Measurements from ENCODE around the gene RIMBP2.
"Not testable (repeated sequence)": the region's sequence is repeated elsewhere in the genome, so short reads cannot be mapped to it uniquely, and the experiment has no call there.

RIMBP2 gene

DNA sequence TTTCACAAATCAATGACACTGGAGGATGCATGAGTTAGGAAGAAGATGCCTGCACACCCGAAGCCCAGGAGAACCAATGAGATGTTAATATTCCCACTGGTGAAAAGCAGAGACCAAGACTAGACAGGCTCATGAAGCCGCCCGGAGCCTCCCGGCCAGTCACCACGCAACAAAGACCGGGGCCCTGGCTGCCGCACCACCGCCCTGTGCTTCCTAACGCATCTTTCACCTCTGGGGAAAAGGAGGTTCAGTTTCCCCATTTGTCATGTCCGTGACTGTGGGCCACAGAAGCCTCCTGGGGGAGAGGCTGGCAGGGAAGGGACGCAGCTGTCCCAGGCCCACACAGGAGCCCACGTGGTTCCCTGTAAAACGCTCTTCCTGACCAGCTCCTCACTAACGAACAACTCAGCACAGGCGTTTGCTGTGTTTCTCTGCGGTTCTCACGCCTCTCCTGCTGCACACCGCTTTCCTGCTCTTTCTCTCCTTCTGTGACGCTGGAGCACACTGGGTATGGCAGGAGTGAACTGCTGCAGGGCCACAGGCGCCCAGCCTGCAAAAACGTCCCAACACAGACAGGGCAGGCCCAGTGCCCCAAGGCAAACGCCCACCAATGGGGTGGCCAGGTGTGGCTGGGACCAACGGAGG lies 10.8 kb downstream of the RIMBP2 start:
- no peak for DNase-seq

DNA sequence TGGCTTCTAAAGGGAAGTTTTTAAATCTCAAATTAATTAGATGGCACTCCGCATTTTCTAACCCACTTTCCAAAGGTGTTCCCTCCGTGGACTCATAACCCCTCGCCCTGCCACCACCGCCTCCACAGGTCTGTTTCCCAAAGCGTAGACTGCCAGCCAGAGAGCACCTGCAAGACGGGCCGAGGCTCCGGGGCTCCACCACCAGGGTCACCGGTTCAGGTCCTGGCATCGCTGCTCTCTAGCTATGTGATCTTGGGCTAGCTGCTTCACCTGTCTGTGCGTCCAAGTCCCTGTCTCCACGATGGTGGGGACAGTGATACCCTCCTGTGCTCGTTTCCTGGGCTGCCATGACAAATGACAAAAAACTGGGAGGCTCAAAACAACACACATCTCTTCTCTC lies 11.5 kb downstream of the RIMBP2 start:
- no peak for DNase-seq

DNA sequence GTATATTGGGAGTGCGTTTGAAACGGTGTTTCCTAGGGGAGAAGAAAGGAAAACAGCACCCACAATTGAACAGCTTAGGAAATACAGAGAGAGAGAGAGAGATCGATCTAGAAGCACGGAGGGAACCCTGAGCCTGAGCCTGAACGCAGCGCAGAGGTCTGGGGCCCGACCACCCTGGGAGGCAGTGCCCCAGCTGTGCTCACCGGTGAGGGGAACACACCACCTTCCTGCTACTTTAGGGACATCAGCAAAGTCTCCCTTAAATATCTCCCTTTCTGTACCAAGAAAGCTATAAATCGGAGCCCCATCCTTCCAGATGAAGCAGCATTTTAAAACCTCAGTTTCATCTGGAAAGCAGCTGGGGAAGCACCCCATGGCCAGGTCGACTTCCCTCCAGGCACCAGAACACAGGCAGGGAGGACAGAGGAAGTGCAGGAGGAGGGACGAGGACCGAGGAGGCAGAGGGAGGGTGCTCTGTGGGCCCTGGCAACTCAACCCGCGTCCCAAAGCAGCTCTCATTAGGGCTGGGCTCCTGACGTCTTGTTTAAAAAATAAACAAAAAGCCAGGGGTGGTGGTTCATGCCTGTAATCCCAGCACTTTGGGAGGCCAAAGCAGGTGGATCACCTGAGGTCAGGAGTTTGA lies 12.2 kb downstream of the RIMBP2 start:
- DNase-seq = no peak

DNA sequence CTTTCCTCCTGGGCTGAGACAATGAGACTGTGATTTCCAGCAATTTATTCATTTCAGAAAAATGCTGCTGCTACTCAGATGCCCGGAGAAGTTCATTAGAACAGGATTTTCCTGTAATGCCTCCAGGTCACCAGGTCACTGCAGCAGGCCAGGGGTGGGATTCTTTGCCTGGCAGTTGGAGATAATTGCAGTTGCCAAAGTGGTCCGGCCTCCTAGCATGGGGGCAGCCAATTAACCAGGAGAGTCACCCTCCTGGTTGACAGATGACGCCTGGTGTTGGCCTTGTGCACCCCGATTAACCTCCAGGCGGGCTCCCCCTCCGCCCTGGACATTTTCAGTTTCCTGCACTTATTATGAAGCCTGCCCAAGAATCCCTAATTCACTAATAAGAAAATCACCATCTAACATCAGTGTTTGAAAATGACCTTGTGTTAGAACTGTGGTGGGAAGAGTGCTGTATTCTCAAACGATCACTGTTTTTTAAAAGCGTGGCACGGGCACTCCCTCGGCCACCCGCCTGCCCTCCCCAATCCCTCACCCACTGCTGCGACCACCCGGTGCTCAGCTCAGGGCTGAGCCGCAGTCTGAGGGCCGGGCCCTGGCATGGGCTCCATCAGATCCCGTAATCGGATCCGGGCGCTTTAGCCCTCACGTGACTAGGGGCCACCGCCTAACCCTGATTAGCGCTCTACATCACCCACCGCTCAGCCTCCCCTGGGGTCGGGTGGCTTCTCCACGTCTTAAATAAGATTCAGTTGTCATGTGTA lies 12.9 kb downstream of the RIMBP2 start:
- no peak for DNase-seq

DNA sequence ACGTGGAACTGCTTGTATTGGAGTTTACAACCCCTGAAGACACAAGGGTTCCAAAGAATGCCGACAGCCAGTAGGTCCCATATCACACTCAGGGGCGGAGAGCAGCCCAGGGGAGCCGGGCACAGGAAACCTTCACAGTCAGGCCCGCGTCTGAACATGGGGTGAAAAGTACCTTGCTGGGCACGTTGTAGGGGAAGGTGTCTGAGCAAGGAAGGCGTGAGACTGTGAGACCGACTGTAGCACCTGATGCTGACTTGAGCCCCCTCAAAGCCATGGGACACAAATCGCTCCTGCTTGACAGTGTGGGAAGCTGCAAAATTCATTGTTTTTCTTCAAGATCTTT lies 14.7 kb downstream of the RIMBP2 start:
- no peak for DNase-seq

DNA sequence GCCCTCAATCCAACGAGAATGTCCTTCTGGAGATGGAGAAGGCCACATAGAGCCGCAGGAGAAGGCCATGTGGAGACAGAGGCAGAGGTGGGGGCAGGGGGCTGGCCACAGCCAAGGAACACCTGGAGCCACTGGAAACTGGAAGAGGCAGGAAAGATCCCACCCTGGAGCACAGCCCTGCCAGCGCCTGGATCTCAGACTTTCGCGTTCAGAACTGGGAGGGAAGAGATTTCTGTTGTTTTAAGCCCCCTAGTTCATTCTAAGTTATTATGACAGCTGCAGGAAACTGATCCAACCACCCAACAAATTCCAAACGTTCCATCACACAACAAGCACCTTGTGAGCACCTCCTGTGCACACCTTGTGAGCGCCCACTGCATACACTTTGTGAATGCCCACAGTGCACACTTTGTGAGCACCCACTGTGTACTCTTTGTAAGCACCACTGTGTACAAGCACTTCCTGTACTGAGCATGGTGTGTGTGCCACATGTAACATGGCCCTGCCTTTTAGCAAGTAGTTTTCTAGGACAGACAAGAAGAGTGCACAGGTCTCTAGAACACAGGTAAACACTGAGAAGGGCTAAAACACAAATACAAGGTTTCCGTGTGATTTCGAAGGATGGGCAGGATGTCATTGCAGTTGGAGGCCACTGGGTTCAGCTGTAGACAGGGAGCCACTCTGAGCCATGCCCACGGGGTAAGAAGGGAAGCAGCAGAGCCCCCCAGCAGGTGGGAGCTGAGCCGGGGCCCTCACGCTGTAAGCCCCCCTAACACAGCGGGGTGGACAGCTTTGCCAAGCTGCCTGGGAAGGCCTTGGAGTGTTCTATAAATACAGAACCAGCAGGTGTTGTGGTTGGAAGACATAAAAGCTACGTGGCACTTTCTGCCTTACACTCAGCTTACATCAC lies 15.4 kb downstream of the RIMBP2 start:
- DNase-seq = no peak

DNA sequence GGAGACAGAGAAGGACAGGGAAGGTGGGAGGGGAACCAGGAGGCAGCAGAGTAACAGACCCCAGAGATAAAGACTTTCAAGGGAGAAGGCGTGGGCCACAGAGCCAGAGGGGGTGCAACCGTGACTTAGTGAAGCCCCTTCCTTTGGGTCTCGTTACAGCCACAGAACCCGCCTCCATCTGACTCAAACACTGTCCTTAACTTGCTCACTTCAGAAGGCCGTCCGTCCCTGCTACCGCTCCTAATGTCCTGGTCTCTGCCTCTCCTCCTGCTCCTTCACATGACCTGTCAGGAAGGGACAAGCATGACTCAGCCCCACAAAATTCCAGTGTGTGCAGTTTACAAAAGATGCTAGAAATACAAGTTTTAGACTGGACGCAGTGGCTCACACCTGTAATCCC lies 18.0 kb downstream of the RIMBP2 start:
- no peak for DNase-seq

DNA sequence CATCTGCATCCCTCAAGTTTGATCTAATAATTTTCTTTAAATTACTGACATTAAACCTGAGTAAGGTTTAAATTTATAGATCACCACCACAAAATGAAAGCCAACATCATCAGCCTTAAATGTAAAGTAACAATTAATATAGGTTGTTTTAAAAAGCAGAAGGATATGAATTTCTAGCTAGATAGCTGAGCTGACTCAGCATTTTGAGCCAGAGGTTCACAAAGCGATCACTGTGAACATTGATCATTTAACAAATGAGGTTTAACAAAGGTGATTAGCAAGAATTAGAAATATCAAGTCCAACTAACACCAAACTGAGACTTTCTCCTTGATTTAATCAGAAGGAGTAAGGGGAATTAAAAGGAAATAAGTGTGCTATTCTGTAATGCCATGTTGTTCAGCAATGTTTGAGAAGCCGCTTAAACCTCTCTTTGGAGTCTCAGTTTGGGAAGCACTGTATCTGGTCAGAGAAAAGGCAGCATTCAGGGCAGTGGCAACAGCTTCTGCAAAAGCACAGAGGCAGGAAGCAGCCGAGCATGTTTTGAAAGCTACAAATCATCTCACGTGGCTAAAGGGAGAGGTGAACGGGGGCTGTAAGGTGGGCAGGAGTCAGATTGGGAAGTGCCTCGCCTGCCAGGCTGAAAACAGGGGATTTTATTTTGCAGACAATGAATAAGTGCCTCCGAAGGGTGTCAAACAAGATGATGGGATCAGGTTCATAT lies 19.6 kb downstream of the RIMBP2 start:
- DNase-seq = no peak

DNA sequence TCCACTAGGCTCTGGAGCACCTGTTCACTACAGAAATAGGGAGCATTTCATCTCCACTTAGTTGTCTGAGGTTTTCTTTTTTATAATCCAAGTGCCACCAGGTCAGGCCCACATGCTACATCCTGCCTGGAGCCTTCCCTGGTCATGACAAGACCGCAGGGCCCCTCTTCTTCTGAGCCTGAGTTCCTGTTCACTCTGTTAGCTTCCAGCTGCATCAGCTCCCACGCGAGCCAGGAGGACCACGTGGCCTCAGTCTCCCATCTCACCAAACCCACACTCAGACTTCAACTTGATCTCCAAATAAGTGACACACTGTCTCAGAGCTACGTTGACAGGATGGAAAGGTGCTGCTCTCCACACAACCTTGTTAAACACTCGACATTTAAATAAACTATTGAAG lies 21.0 kb downstream of the RIMBP2 start:
- DNase-seq = no peak

DNA sequence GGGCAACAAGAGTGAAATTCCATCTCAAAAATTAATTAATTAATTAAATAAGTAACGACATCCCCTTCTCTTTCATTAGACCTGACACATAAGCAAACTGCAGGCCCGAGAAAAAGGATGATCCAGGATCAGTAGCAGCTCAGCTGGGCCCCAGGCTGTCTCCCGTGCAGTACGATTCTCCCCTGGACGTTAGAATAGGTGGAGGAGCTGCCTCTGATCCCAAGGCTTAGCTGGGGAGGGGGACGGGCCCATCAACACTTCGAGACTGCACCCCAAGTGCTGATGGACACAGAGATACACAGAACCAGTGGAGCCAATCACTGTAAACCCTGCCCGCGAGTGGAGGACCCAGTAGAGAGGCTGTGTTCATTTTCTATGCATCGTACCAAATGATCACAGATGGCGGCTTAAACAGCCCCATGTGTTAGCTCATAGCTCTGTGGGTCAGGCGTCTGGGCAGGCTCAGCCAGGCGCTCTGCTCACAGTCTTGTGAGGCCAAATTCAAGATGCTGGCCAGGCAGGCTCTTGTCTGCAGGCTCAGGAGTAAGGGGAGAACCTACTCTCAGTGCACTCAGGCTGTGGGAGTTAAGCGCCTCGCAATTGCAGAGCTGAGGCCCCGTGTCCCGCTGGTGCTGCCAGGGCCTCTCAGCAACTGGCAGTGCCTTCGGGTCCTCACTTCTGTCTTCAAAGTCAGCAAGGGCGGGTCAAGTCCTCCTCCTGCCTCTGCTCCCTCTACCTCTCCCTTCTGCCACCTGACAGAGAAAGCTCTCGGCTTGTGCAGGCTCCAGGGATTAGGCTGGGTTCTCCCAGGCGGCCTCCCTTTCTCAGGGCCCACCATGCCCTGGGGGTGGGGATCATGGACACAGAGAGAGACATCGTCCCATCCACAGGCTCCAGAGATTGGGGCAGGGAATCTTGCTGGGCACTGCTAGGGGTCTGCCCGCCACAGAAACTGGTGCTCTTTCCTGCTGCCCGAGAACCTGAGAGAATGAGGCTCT lies 26.4 kb downstream of the RIMBP2 start:
- DNase-seq = no peak

DNA sequence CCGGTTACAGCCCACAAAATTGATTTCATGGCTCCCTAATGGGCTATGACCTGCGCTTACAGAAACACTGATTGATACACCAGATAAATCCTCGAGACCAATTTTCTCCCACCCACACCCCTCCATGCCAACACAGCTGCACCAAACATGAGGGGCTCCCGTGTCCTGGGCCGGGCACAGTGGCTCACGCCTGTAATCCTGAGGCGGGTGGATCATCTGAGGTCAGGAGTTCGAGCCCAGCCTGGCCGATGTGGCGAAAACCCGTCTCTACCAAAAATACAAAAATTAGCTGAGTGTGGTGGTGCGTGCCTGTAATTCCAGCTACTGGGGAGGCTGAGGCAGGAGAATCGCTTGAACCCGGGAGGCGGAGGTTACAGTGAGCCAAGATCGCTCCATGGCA lies 27.1 kb downstream of the RIMBP2 start:
- DNase-seq = not testable (repeated sequence)

DNA sequence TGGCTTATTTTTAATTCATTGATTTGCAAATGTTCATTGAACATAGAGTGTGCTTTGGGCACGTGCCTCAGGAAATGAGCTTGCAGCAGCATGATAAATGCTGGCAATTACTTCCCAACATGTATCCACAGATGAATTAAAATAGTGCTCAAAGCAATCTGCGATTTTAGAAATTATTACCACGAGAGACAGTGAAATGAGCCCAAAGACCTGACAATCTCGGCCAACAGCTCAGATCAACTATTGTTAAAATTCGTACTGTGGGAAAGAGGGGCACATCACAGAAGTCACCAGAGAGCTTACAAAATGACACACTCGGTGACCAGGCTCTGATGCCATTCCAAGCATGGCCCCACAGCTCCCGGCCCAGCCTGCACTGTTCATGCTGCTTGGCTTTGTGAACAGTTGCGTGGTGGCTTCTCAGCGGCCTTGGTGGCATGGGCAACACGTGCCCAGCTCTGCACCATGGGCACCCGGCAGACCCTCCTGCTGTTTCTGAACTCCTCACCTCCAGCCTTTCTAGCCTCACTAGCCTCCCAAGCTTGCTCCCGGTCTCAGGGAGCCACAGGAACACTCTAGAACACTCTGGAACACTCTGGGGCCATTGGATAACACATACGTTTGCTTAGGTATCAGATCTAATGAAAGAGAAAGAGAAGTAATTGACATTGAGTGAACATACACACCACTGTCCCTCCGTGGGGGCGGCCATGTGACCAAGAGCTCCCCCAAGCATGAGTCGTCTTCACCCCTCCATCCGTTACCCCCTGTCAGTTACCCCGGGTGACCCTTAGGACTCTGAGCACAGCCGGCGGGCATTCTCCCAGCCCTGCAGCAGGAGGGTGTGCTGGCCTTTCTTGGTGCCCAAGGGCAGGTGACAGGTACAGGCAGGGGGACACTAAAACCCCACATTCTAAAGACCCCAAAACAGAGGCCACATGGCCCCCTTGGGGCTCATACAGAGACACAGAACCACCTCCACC lies 28.0 kb downstream of the RIMBP2 start:
- no peak for DNase-seq

DNA sequence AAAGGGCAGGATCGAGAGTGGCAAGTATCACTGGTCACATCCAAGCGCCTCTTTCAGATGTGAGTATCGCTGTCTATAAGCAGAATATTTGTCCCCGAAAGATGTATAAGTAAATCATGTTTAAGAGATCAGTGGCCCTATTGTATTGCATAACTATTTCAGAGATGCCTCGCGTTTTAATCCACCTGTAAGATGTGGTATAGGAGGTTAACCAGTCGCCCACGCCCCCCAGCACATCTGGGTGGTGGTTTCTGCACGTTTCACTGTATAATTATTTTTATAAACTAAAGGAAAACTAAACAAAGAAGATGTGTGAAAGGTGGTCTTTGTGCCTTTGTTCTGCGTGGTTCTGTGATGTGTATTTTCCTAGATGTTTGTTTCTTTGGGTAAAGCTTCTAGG lies 28.9 kb downstream of the RIMBP2 start:
- DNase-seq = no peak

DNA sequence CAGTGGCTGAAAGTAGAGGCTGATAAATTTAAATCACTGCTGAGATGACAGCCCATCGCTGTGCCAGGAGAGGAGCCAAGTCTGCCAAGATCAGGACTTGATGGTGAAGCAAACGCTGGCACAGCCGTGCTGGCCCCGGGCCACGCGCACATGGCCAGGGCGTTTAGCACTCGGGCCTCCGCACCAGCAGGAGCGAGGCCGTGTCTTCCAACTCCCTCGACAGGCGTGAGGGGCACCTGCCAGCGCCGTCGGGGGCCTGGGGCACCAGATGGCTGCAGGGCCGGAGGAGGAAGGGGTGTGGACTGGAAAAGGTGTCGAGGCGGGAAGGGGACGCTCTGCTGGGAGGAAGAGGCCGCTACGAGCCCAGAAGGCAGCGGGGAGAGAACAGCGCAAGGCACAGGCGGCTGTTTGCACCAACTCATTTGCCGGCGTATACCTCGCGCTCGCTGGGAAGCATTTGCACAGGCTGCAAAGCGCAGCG lies 29.5 kb downstream of the RIMBP2 start:
- DNase-seq = no peak

DNA sequence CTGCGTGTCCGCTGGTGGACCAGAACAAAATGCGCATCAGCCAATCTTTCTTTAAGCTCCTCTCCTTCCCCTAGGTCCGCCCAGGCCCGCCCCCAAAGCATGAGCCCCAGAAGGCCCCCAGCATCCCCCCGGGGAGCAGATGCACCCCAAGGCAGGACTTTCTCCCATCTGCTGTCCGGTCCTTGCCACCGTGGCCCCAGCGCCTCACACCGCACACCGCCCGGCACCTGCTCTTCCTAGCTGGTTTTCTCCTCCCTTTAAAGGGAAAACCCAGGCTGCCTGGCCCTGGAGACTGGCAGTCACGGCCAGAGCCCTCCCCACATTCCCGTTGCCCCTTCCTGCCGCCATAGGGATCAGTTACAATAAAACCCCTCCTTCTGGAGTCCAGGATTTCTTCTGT lies 30.2 kb downstream of the RIMBP2 start:
- no peak for DNase-seq

DNA sequence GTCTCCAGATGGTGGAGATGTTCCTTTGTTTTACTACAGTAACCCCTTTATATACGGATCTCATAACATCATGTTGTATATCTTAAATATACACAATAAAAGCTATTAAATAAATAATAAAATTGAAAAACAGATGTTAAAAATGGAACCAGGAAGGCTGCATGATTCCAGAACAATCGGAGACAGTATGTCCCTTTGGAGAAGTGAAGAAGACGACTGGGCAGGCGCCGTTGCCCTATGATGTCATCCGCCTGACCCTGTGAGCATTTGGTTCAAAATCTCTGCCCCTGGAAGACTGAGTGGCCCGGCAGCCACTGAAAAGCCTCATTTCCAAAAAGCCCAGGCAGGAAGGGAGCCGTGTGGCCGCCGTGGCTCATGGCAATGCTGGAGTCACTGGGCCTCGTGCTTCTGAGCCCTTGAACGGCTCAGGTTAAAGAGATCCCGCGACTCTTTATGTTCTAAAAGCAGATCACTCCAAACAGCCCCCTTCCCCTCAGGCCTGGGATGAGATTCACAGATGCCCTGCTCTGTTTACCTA lies 30.8 kb downstream of the RIMBP2 start:
- no peak for DNase-seq

DNA sequence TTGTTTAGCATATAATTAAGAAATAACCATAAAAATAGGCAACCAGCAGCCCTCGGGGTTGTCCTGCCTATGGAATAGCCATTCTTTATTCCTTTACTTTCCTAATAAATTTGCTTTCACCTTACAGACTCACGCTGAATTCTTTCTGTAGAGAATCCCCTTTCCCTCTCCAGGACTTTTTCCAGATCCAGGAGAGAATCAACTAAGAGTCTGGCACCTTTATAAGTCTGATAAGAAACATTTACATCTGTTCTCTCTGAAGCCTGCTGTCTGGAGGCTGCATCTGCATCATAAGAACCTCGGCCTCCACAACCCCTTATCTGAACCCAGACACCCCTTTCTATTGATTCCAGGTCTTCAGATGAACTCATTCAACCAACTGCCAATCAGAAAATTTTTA lies 32.3 kb downstream of the RIMBP2 start:
- no peak for DNase-seq

DNA sequence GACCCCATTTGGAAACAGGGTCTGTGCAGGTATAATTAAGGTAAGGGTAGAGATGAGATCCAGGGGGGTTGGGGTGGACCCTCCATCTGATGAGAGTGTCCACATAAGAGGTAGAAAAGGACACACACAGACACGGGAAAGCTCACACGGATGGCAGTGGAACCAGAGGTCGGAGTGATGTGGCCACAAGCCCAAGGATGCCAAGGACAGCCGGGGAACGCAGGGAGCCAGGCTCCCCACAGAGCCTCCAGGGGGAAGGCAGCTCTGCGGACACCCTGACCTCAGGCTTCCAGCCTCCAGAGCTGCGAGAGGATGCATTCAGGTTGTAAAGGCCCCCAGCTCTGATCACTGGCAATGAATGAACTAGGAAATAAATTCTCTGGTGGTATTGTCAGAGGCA lies 33.0 kb downstream of the RIMBP2 start:
- no peak for DNase-seq

DNA sequence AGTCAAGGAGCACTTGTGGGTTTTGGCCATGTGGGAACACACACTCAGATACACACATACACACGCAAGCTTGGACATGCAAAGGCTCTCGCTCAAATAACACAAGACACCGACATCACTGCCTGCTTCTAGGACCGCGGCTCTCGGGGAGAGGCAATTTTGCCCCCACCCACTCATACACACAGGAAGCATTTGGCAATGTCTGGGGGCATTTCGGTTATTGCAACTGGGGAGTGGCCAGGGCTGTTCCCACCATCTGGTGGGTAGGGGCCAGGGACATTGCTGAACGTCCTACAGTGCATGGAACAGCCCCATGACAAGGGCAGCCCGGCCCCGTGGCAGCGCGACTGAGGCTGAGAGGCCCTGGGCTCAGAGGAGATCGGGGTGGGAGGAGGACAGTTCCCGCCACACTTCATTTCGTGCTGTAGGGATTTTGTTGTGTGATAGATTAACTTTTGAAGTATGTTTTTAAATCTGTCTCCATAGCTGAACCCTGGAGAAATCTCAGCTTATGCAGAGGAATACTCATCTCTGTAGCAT lies 35.6 kb downstream of the RIMBP2 start:
- no peak for DNase-seq
